Measurements from ENCODE around the gene ZNF771. TPM values are rescaled to one million over a fixed set of nuclear protein-coding genes. Genes with fewer than 3 reads are reported as not detected.

ZNF771 gene
- total RNA-seq, 3 donors from 2014 or later = 21.1 to 29.2 (median 22.2) TPM

GRCh38 chr16:30439720-30440348 lies 32.4 kb downstream of the ZNF771 start:
- intact Hi-C loops (cut with DNase I; ENCODE audit: low total_unique reads) = no loop called here
- H3K4me3 ChIP-seq = no peak overlapping the region
- H3K9me3 ChIP-seq = no peaks in the 10 kb centered on the region
- no peaks in the 10 kb centered on the region for H3K27me3 ChIP-seq
- H3K27ac ChIP-seq = no peak overlapping the region
- peaks cover 3 to 10% of the 10 kb centered on the region in 2 donors for H3K4me1 ChIP-seq
- TF ChIP-seq CTCF (IDR thresholded peaks at IDR 0.05) = no peak
- TF ChIP-seq POLR2AphosphoS5 (IDR thresholded peaks at IDR 0.05) = no peak
- TF ChIP-seq POLR2A (IDR thresholded peaks at IDR 0.05) = no peak
- DNase-seq (ENCODE audit: low spot score in 2 of 2) = no peak
- H3K36me3 ChIP-seq = no peaks in the 10 kb centered on the region

GRCh38 chr16:30443631-30444030 lies 36.2 kb downstream of the ZNF771 start:
- no peaks in the 10 kb centered on the region for H3K9me3 ChIP-seq
- H3K4me1 ChIP-seq = peaks cover 3 to 12% of the 10 kb centered on the region in 2 donors
- intact Hi-C loops (cut with DNase I; ENCODE audit: low total_unique reads) = no loop called here
- H3K27me3 ChIP-seq = no peaks in the 10 kb centered on the region
- H3K27ac ChIP-seq = no peak overlapping the region
- no peaks in the 10 kb centered on the region for H3K36me3 ChIP-seq
- H3K4me3 ChIP-seq = no peak overlapping the region
- no peak for DNase-seq (ENCODE audit: low spot score in 2 of 2)
- TF ChIP-seq POLR2AphosphoS5 (IDR thresholded peaks at IDR 0.05) = no peak

- intact Hi-C loops (cut with DNase I; ENCODE audit: low total_unique reads) = no loop called here
- Histone ChIP-seq H3K4me3 (peak overlapping the region; percentile 60 to 93 (median 91)), H3K36me3 (no peaks in the 10 kb centered on the region), H3K4me1 (peaks cover 3 to 12% of the 10 kb centered on the region in 2 donors), H3K9me3 (no peaks in the 10 kb centered on the region), H3K27ac (peak overlapping the region; percentile 90 to 97), H3K27me3 (no peaks in the 10 kb centered on the region)
- TF ChIP-seq CTCF (IDR thresholded peaks at IDR 0.05) = no peak
- no peak for TF ChIP-seq POLR2A (IDR thresholded peaks at IDR 0.05)
- TF ChIP-seq POLR2AphosphoS5 (IDR thresholded peaks at IDR 0.05) = no peak
- no peak for DNase-seq (ENCODE audit: low spot score in 2 of 2)
Observed at GRCh38 chr16:30444231-30445148, 37.1 kb downstream of the ZNF771 start.

GRCh38 chr16:30445149-30445407 lies 37.7 kb downstream of the ZNF771 start:
- no peaks in the 10 kb centered on the region for H3K36me3 ChIP-seq
- H3K27ac ChIP-seq = peak overlapping the region; percentile 90 to 97
- H3K9me3 ChIP-seq = no peaks in the 10 kb centered on the region
- H3K4me3 ChIP-seq = peak overlapping the region; percentile 60 to 93 (median 91)
- H3K4me1 ChIP-seq = peaks cover 3 to 12% of the 10 kb centered on the region in 2 donors
- no peak for DNase-seq (ENCODE audit: low spot score in 2 of 2)
- no peak for TF ChIP-seq CTCF (IDR thresholded peaks at IDR 0.05)
- no peak for TF ChIP-seq POLR2AphosphoS5 (IDR thresholded peaks at IDR 0.05)
- TF ChIP-seq POLR2A (IDR thresholded peaks at IDR 0.05) = no peak
- intact Hi-C loops (cut with DNase I; ENCODE audit: low total_unique reads) = no loop called here
- H3K27me3 ChIP-seq = no peaks in the 10 kb centered on the region

GRCh38 chr16:30445408-30446202 lies 38.2 kb downstream of the ZNF771 start, which contains the start of gene SEPHS2:
SEPHS2 (minus strand) TSS chr16:30445874; CDS start chr16:30445727, 147 bp downstream.
- intact Hi-C loops (cut with DNase I; ENCODE audit: low total_unique reads) = no loop called here

More at GRCh38 chr16:30445408-30446202, 38.2 kb downstream of the ZNF771 start, which contains the start of gene SEPHS2:
- peak in 1 of 3 donors; percentile 35 for TF ChIP-seq CTCF (IDR thresholded peaks at IDR 0.05)
- peak; percentile 78 for TF ChIP-seq POLR2A (IDR thresholded peaks at IDR 0.05)
- peak; percentile 80 to 90 (median 85) for TF ChIP-seq POLR2AphosphoS5 (IDR thresholded peaks at IDR 0.05)
- peaks cover 3 to 12% of the 10 kb centered on the region in 2 donors for H3K4me1 ChIP-seq
- peak within 1 kb of the TSS; percentile 60 to 93 (median 91) for H3K4me3 ChIP-seq
- H3K27me3 ChIP-seq = no peaks in the 10 kb centered on the region
- no peaks in the 10 kb centered on the region for H3K9me3 ChIP-seq
- peak within 1 kb of the TSS; percentile 90 to 97 for H3K27ac ChIP-seq
- DNase-seq (ENCODE audit: low spot score in 2 of 2) = peak; percentile 95 to 97
- H3K36me3 ChIP-seq = no peaks in the 10 kb centered on the region
